NCI-H1436 (cell line): ENCODE data around the gene SLC7A7.
"Not testable (repeated sequence)": the region's sequence is repeated elsewhere in the genome, so short reads cannot be mapped to it uniquely, and the experiment has no call there.

Experiments used
- DNase-seq: peaks from one replicate; lab custom pipeline; 2025; lab: John Stamatoyannopoulos, UW

The SLC7A7 gene

GRCh38 chr14:22821193-22822015, 6.2 kb upstream of the SLC7A7 start:
- DNase-seq, result no peak

DNA sequence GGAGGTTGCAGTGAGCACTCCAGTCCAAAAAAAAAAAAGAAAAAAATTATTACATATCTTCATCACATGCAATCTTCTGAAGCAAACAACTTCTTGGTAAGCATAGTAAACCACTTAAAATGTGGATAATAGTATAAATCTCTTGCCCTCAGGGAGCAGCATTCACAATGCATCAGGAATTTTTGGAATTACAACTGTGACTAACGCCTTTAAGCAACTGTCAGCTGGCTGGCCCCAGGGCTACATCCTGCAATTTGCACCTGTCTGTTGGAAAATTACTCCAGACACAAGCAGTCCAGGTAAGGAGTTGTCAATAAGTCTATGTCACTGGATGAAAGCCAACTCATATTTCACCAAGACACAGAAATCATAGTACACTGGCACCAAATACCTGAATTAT, 5.5 kb upstream of the SLC7A7 start:
- no peak for DNase-seq

- no peak for DNase-seq
Observed at GRCh38 chr14:22819151-22819988, 4.1 kb upstream of the SLC7A7 start.

DNA sequence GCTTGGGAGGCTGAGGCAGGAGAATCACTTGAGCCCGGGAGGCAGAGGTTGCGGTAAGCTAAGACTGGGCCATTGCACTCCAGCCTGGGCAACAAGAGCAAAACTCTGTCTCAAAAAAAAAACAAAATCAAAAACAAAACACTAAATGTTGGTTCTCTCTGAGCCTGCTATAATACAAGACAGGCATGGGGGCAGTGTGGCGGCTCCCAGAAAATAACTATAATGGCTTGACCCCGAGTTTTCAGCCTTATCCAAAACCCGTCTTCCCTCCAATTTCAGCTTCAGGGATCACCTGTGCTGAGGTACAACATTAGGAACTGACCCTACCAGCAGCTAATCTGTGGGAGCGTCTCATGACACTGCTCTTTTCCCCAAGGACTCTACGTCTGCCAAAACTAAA, 862 bp downstream of the SLC7A7 start:
- no peak for DNase-seq

DNA sequence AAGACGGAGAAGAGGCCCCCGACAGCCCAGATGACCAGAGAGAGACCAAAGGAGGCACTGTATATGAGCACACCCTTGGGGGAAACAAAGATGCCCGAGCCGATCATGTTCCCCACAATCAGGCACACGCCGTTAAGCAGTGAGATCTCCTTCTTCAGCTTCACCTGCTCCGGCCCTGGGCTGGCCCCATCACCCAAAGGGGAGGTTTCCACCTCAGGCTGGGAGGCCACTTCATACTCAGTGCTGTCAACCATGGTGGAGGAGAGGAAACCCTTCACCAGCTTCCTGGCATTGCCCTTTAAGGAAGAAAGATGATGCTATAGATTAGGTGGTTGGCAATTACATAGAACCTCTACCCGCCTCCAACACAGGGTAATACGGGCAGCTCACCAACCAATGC, 2.1 kb downstream of the SLC7A7 start:
- no peak for DNase-seq

DNA sequence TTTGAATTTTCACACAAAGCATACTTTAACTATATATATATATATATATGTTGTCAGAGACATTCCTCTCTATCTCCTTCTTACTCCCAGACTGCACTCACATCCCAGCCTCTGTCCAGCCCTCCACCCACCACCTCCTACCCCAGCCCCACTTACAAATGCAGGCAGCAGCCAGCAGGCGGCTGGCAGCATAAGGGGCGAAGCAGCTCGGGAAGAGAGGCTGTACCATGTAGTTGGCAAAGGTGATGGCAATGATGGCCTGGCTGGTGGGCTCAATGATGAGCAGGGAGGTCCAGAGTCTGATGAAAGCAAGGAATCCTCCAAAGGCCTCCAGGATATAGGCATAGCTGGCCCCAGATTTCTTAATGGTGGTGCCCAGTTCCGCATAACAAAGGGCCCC, 2.5 kb downstream of the SLC7A7 start:
- no peak for DNase-seq

GRCh38 chr14:22811722-22812121, 3.5 kb downstream of the SLC7A7 start:
- DNase-seq, result no peak

DNA sequence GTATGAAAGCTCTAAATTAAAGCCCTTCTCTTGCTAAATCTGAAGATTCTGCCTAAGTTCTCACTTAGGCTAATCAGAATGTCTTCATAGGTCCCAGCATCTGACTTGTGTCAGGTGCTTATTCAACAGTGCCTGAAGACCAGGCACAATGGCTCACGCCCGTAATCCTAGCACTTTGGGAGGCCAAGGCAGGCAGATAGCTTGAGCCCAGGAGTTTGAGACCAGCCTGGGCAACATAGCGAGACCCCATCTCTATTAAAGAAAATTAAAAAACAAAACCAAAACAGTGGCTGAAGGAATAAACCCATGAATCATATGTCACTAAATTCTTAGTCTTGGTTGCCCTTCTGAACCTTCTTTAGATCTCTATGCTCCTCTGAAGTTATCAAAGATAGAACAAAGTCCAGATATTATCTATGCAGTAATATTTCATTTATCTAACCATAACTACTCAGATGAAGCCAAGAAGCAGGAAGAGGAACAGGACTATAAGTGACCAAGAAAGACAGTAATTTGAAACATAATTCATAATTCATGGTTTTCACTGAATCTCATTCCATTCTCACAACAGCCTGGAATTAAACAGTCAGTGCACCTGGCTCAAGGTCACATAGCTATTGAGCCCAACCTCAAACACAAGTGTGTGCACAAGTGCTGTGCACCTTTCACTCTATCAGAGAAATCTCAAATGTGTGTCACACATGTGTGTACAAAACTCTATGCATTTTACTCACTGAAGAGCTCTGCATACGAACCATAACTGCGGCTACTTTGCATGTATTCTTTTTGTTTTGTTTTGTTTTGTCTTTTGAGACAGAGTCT, 6.6 kb downstream of the SLC7A7 start:
- no peak for DNase-seq

- DNase-seq, result no peak
Observed at GRCh38 chr14:22807432-22808087, 7.7 kb downstream of the SLC7A7 start.

DNA sequence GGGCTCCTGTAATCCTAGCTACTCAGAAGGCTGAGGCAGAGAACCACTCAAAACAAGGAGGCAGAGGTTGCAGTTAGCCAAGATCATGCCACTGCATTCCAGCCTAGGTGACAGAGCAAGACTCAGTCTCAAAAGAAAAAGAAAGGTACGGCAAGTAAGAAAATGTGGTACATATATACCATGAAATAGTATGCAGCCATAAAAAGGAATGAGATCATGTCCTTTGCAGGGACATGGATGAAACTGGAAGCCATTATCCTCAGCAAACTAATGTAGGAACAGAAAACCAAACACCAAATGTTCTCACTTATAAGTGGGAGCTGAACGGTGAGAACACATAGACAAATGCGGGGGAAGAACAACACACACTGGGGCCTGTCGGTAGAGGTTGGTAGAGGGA, 10.0 kb downstream of the SLC7A7 start:
- DNase-seq, result not testable (repeated sequence)

- DNase-seq, result no peak
Observed at GRCh38 chr14:22803687-22803974, 11.6 kb downstream of the SLC7A7 start.

DNA sequence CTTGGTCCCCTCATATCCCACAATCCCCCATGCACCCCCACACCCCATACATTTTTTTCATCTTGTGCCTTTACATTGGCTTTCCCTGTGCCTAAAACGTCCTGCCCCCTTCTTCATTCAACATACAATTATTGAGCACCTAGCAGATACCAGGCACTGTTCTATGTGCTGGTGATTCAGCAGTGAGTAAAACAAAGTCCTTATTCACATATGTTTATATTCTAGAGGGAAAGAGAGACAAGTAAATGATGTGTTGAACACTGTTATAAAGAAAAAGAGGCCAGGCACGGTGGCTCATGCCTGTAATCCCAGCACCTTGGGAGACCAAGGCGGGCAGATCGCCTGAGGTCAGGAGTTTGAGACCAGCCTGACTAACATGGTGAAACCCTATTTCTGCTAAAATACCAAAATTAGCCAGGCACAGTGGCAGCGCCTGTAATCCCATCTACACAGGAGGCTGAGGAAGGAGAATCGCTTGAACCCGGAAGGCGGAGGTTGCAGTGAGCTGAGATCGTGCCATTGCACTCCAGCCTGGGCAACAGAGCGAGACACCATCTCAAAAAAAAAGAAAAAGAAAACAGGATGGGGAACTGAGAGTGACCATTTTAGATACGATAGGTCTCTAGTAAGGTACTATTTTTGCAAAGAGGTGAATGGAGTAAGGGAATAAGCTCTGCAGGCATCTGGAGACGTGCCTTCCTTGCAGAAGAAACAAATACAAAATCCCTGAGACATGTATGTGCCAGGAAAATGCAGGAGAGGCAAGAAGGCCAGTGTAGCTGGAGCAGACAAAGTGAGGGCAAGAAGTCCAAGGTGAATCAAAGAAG, 12.2 kb downstream of the SLC7A7 start:
- DNase-seq, result no peak

DNA sequence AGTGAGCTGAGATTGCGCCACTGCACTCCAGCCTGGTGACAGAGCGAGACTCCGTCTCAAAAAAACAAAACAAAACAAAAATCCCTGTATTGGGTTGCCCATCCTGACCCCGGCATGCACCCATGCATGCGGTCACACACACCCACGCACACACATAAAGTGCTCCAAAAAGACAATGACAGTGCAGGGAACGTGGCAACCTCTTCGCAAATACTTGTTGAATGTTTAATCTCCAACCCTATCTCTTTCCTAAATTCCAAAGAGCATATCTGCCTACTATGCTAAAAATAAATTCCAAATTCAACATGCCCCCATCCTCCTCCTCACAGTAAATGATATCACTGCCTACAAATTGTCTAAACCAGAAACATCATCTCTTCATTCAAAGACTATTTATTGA, 13.5 kb downstream of the SLC7A7 start:
- DNase-seq, result no peak

- no peak for DNase-seq
Observed at GRCh38 chr14:22800346-22800745, 14.9 kb downstream of the SLC7A7 start.

- DNase-seq, result no peak
Observed at GRCh38 chr14:22798528-22798927, 16.7 kb downstream of the SLC7A7 start.

DNA sequence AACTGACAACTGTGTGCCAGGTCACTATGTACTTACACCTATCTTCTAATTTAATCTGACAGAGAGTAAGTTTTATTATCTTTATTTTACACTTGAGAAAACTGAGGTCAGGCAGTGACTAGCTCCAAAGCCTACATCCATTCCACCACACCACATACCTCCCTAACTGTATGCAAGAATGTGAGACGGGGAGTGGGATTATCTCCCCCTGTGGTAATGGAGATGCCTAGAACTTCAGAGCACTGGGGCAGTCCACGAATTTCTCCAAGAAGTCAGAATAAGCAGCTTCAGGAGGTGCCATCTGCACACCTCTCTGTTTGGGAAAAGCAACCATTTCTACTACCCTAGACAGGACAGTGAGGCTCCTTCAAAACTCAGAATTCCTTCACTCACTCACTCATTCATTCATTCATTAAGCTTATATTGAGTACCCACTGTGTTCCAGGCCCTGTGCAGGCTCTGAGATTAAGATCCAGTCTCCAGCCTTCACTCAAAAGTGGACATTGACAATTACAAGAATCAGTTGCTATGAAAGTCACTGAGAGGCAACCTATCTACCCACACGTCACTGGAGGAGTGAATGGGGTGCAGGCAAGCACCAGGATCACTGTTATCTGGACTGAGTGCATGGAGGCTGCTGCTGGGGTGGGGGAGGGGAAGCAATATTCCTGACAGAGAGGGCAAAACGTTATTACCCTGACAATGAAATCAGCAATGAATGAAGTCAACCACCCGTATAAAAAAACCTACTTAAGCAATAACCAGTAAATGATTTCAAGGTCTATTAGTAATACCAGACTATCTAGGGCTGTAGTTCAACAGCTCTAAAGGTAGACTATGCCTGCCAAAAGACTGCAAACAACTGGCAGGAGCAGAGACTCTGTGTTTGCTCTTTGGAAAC, 18.0 kb downstream of the SLC7A7 start:
- DNase-seq, result no peak

- no peak for DNase-seq
Observed at GRCh38 chr14:22796087-22796707, 19.0 kb downstream of the SLC7A7 start.

DNA sequence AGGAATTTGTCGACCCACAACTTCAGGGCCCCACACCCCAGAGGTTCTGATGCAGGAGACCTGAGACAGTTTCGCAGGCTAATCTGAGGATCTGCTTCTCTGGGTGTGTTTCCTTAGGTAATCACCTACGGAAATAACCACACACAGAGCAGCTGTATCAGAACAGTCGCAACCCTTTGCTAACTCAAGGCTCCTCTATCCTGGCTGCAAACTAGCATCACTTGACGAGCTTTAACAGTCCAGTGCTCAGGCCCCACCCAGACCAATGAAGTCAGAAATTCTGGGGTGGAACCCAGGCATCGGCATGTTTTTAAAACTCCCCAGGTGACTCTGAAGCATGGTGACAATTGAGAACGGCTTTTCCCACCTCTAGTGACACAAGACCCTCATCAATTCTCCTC, 20.7 kb downstream of the SLC7A7 start:
- no peak for DNase-seq

GRCh38 chr14:22793976-22794375, 21.3 kb downstream of the SLC7A7 start:
- DNase-seq, result no peak

- DNase-seq, result not testable (repeated sequence)
Observed at GRCh38 chr14:22793550-22793949, 21.7 kb downstream of the SLC7A7 start.
